Hepatocyte (in vitro differentiated cells): ENCODE results near the gene COQ9.

Experiments used
- CTCF ChIP-seq: fragments of 200-600 bp; sonication (generic); IDR thresholded peaks from 2 replicates; pipeline ENCODE4 v1.5.1; 2016; ENCODE audit warnings: antibody characterized with exemption, mild to moderate bottlenecking; ENCODE audit not compliant: poor library complexity
- EZH2 ChIP-seq: fragments of 200-600 bp; sonication (generic); IDR thresholded peaks from 2 replicates; pipeline ENCODE4 v1.6.1; 2016; ENCODE audit warnings: antibody characterized with exemption, mild to moderate bottlenecking, borderline replicate concordance
- EZH2phosphoT487 ChIP-seq: fragments of 200-600 bp; sonication (generic); IDR thresholded peaks from one replicate; pipeline ENCODE4 v1.6.1; 2018; ENCODE audit warnings: antibody characterized with exemption, mild to moderate bottlenecking, low read depth, moderate library complexity; ENCODE audit not compliant: unreplicated experiment, severe bottlenecking

- TF ChIP-seq CTCF (no peak), EZH2 (no peak), EZH2phosphoT487 (no peak)
Observed at GRCh38 chr16:57435838-57436237, 11.4 kb upstream of the COQ9 start.
